H54 (cell line): ENCODE data around the gene EPHB1.

Experiments
- DNase-seq: peaks from one replicate; pipeline ENCODE4 v3.0.0; 2011; ENCODE audit warnings: low spot score, mixed read lengths; ENCODE audit not compliant: insufficient read length
- FAIRE-seq: peaks from 3 replicates; lab custom pipeline; 2011; peaks lifted over from hg19 to GRCh38; lab: Jason Lieb, UNC
- POLR2A ChIP-seq: IDR thresholded peaks from 2 replicates; pipeline ENCODE4 v1.6.1; 2011; ENCODE audit warnings: low read depth, mild to moderate bottlenecking, low read length

Gene EPHB1

GRCh38 chr3:135197856-135198255 lies 402.8 kb downstream of the EPHB1 start:
- DNase-seq = no peak
- no peak for TF ChIP-seq POLR2A
- FAIRE-seq = no peak

- DNase-seq = no peak
- TF ChIP-seq POLR2A = no peak
- FAIRE-seq = no peak
These were observed 404.1 kb downstream of the EPHB1 start for GRCh38 chr3:135199137-135199536.

- DNase-seq (no peak), FAIRE-seq (no peak)
- no peak for TF ChIP-seq POLR2A
These were observed 408.0 kb downstream of the EPHB1 start for GRCh38 chr3:135203026-135203425.

- no peak for TF ChIP-seq POLR2A
- FAIRE-seq (no peak), DNase-seq (no peak)
These were observed 418.2 kb downstream of the EPHB1 start for GRCh38 chr3:135213213-135213612.

GRCh38 chr3:135213822-135214221 lies 418.8 kb downstream of the EPHB1 start:
- TF ChIP-seq POLR2A = no peak

GRCh38 chr3:135214400-135214799 lies 419.3 kb downstream of the EPHB1 start:
- no peak for TF ChIP-seq POLR2A
- FAIRE-seq (no peak), DNase-seq (no peak)

More at GRCh38 chr3:135213822-135214221, 418.8 kb downstream of the EPHB1 start:
- DNase-seq = no peak
- FAIRE-seq = no peak

GRCh38 chr3:135215516-135215915 lies 420.5 kb downstream of the EPHB1 start:
- TF ChIP-seq POLR2A = no peak
- FAIRE-seq (no peak), DNase-seq (no peak)

GRCh38 chr3:135216659-135217058 lies 421.6 kb downstream of the EPHB1 start:
- TF ChIP-seq POLR2A = no peak
- DNase-seq (no peak), FAIRE-seq (no peak)

- FAIRE-seq (no peak), DNase-seq (no peak)
- TF ChIP-seq POLR2A = no peak
These were observed 422.7 kb downstream of the EPHB1 start for GRCh38 chr3:135217730-135218129.

GRCh38 chr3:135218304-135218703 lies 423.2 kb downstream of the EPHB1 start:
- no peak for TF ChIP-seq POLR2A
- FAIRE-seq (no peak), DNase-seq (no peak)

GRCh38 chr3:135218782-135219181 lies 423.7 kb downstream of the EPHB1 start:
- DNase-seq (no peak), FAIRE-seq (no peak)
- no peak for TF ChIP-seq POLR2A

GRCh38 chr3:135224815-135225362 lies 429.8 kb downstream of the EPHB1 start:
- no peak for TF ChIP-seq POLR2A
- FAIRE-seq (no peak), DNase-seq (no peak)

GRCh38 chr3:135226057-135226456 lies 431.0 kb downstream of the EPHB1 start:
- TF ChIP-seq POLR2A = no peak
- DNase-seq (no peak), FAIRE-seq (no peak)

GRCh38 chr3:135228201-135228600 lies 433.1 kb downstream of the EPHB1 start:
- no peak for FAIRE-seq
- TF ChIP-seq POLR2A = no peak
- no peak for DNase-seq

GRCh38 chr3:135229018-135229495 lies 434.0 kb downstream of the EPHB1 start:
- FAIRE-seq (no peak), DNase-seq (no peak)
- no peak for TF ChIP-seq POLR2A
